BE2C (cell line): Measurements from ENCODE around the gene PIP5K1C.

Experiments used
- DNase-seq: peaks from one replicate; pipeline ENCODE4 v3.0.0-alpha.2; 2020
- H3K27me3 ChIP-seq: fragments of 250-450 bp; sonication (Bioruptor Pico); 2 replicates; pipeline ENCODE4 v1.5.1; 2020; ENCODE audit warnings: mild to moderate bottlenecking
- H3K36me3 ChIP-seq: fragments of 250-450 bp; sonication (Bioruptor Pico); 2 replicates; pipeline ENCODE4 v1.5.1; 2020; ENCODE audit warnings: mild to moderate bottlenecking
- H3K4me1 ChIP-seq: fragments of 250-450 bp; sonication (Bioruptor Pico); 2 replicates; pipeline ENCODE4 v1.5.1; 2020
- H3K4me3 ChIP-seq: 2 replicates; pipeline ENCODE4 v1.5.1; 2011; ENCODE audit warnings: low read depth, low read length
- H3K9me3 ChIP-seq: fragments of 250-450 bp; sonication (Bioruptor Pico); 2 replicates; pipeline ENCODE4 v1.5.1; 2020
- TF ChIP-seq, protein P1 (sequence below): IDR thresholded peaks from 2 replicates; pipeline ENCODE4 v1.5.1; 2012; ENCODE audit warnings: mild to moderate bottlenecking, low read depth, low read length

PIP5K1C gene

DNA sequence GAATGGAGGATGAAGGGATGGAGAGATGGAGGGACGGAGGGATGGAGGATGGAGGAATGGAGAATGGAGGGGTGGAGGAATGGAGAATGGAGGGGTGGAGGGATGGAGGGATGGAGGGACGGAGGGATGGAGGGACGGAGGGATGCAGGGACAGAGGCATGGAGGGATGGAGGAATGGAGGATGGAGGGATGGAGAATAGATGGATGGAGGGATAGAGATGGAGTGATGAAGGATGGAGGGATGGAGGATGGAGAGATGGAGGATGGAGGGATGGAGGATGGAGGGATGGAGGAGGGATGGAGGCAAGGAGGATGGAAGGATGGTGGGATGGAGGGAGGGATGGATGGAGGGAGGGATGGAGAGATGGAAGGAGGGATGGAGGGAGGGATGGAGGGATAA, 22.1 kb downstream of the PIP5K1C start:
- H3K9me3 ChIP-seq: no peaks in the 10 kb centered on the region
- no peaks in the 10 kb centered on the region for H3K36me3 ChIP-seq
- H3K4me1 ChIP-seq: no peaks in the 10 kb centered on the region
- H3K27me3 ChIP-seq: no peaks in the 10 kb centered on the region
- DNase-seq: no peak
- TF ChIP-seq, protein P1, sequence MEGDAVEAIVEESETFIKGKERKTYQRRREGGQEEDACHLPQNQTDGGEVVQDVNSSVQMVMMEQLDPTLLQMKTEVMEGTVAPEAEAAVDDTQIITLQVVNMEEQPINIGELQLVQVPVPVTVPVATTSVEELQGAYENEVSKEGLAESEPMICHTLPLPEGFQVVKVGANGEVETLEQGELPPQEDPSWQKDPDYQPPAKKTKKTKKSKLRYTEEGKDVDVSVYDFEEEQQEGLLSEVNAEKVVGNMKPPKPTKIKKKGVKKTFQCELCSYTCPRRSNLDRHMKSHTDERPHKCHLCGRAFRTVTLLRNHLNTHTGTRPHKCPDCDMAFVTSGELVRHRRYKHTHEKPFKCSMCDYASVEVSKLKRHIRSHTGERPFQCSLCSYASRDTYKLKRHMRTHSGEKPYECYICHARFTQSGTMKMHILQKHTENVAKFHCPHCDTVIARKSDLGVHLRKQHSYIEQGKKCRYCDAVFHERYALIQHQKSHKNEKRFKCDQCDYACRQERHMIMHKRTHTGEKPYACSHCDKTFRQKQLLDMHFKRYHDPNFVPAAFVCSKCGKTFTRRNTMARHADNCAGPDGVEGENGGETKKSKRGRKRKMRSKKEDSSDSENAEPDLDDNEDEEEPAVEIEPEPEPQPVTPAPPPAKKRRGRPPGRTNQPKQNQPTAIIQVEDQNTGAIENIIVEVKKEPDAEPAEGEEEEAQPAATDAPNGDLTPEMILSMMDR: no peak
- no peak overlapping the region for H3K4me3 ChIP-seq

DNA sequence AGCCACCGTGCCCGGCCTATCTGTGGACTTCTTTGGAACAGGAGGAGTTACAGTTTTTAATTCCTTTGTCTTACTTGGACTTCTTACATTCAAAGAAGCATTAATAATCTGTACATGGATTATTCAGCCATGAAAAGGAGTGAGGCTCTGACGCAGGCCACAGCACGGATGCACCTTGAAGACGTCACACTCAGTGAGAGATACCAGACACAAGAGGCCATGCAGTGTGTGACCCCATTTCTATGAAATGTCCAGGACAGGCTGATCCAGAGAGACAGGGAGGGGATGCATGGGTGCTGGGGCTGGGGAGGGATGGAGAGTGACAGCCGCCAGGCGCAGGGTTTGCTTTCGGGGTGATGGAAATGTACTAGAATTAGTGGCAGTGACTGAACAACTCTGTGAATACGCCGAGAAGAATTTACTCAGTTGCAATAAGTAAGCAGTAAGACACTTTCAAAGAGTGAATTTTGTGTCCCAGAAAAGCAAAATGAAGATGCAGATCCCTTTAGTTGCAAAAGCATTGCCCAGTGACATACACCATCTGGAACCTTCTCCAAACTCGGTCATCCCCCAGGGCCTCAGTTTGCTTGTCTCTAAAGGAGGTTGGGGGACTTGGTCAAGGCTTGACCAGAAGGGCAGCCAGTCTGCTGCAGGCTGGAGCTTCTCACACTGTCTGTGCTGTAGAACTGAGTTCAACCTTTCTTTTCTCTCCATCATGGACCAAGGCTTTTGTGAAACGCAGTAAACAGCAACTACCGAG, 25.3 kb downstream of the PIP5K1C start:
- H3K4me1 ChIP-seq: no peaks in the 10 kb centered on the region
- H3K36me3 ChIP-seq: no peaks in the 10 kb centered on the region
- no peaks in the 10 kb centered on the region for H3K9me3 ChIP-seq
- H3K27me3 ChIP-seq: no peaks in the 10 kb centered on the region
- TF ChIP-seq, protein P1: no peak
- no peak overlapping the region for H3K4me3 ChIP-seq
- no peak for DNase-seq

DNA sequence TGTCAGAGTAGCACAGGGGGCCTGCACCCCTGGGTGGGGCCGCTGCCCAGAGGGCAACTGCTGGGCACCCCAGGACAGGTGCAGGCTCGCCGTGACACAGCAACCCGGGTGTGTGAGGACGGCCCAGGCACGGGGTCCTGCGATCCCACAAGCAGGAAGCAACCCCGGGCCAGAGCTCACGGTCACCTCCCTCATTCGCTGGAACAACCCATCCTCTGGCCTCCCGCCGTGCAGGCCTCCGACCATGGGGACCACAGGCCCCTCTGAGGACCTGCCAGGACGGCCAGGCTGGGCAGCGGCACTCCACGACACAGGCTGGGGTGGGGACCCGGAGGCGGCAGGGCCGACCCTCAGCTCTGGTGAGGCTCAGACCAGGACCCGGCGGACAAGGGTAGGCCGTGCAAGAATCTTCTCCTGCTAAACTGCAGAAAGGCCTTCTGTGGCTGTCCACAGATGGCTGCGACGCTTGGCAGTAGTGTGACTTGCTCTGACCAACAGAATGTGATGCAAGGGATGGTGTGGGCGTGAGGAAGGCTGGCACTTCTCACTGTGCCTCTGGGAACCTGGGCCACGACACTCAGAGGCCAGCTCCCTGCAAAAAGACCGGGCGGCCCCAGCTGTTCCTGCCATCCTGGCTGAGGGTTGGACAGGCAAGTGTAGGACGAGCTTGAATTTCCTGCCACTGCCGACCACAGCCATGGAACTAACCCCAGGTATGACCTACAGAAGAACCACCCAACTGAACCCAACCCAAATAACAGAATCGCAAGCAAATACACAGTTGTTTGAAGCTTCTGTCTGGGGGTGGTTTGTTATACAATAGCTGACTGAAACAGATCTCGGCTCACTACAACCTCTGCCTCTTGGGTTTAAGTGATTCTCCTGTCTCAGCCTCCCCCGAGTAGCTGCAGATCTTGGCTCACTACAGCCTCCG, 26.5 kb downstream of the PIP5K1C start:
- H3K27me3 ChIP-seq: no peaks in the 10 kb centered on the region
- no peak for DNase-seq
- H3K9me3 ChIP-seq: no peaks in the 10 kb centered on the region
- H3K4me1 ChIP-seq: no peaks in the 10 kb centered on the region
- H3K36me3 ChIP-seq: no peaks in the 10 kb centered on the region
- no peak overlapping the region for H3K4me3 ChIP-seq
- TF ChIP-seq, protein P1: no peak

DNA sequence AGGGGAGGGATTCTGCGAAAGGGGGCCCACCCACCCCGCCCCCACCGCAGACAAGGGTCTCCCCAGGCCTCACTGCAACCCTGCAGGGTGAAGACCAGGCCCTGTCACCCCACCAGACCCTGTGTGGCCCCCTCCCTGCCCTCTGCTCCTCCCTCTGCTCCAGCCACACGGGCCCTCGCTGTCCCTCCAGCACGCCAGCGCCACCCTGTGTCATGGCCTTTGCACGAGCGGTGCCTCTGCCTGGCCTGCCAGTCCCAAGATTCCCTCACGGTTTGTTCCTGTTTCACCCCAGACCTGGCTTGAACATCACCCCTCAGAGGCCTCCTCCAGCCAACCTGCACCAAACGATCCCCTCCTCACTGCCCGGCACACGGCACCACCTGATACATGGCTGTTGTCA, 27.3 kb downstream of the PIP5K1C start:
- H3K4me1 ChIP-seq: no peaks in the 10 kb centered on the region
- H3K27me3 ChIP-seq: no peaks in the 10 kb centered on the region
- H3K4me3 ChIP-seq: no peak overlapping the region
- DNase-seq: no peak
- H3K36me3 ChIP-seq: no peaks in the 10 kb centered on the region
- TF ChIP-seq, protein P1: no peak
- H3K9me3 ChIP-seq: no peaks in the 10 kb centered on the region

DNA sequence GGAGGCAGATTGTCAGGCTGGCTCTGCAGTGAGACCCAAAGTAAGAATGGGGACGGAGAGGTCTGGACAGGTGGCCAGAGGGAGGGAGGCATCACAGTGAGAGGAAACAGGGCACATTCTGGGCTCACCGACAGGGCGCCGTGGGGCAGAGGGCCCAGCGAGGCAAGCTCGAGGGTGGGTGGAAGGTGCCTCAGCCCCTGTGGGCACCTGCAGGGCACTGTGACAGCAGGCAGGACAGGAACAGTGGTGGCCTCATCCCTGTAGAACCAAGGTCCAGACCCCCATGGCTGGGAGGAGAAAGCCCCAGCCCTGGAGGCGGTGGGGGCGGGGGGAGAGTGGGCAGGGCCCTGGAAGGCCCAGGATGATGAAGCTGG, 27.7 kb downstream of the PIP5K1C start:
- Histone ChIP-seq H3K9me3 (no peaks in the 10 kb centered on the region), H3K4me3 (no peak overlapping the region), H3K36me3 (no peaks in the 10 kb centered on the region), H3K27me3 (no peaks in the 10 kb centered on the region), H3K4me1 (no peaks in the 10 kb centered on the region)
- no peak for DNase-seq
- TF ChIP-seq, protein P1: no peak
